ENCODE results near the gene NOXA1. TPM values are rescaled to one million over a fixed set of nuclear protein-coding genes. Genes with fewer than 3 reads are reported as not detected.

The NOXA1 gene
- total RNA-seq, 2 experiments from 2014 or later: 0.66 to 0.76 TPM

GRCh38 chr9:137456864-137457405 is 33.7 kb downstream of the NOXA1 start:
- no peak overlapping the region for H3K27ac Mint-ChIP-seq
- DNase-seq: no peak
- H3K36me3 Mint-ChIP-seq: peaks cover 34% of the 10 kb centered on the region
- peaks cover 12% of the 10 kb centered on the region for H3K4me1 Mint-ChIP-seq
- H3K4me3 Mint-ChIP-seq: no peak overlapping the region
- no peaks in the 10 kb centered on the region for H3K27me3 Mint-ChIP-seq
- no peaks in the 10 kb centered on the region for H3K9me3 Mint-ChIP-seq

- no peak for DNase-seq
- Mint-ChIP-seq H3K36me3 (peaks cover 27% of the 10 kb centered on the region), H3K4me3 (peak overlapping the region; percentile 56), H3K27ac (no peak overlapping the region), H3K9me3 (no peaks in the 10 kb centered on the region), H3K27me3 (no peaks in the 10 kb centered on the region), H3K4me1 (peaks cover 13% of the 10 kb centered on the region)
These were observed 34.4 kb downstream of the NOXA1 start for GRCh38 chr9:137457406-137458193.

GRCh38 chr9:137458194-137459151 is 35.3 kb downstream of the NOXA1 start:
- H3K27me3 Mint-ChIP-seq: no peaks in the 10 kb centered on the region
- H3K36me3 Mint-ChIP-seq: peaks cover 22% of the 10 kb centered on the region
- H3K9me3 Mint-ChIP-seq: no peaks in the 10 kb centered on the region
- H3K4me3 Mint-ChIP-seq: peak overlapping the region; percentile 65
- H3K27ac Mint-ChIP-seq: no peak overlapping the region
- no peak for DNase-seq
- peaks cover 17% of the 10 kb centered on the region for H3K4me1 Mint-ChIP-seq

- Mint-ChIP-seq H3K27me3 (no peaks in the 10 kb centered on the region), H3K4me1 (peaks cover 17% of the 10 kb centered on the region), H3K27ac (peak within 1 kb of the TSS; percentile 81), H3K36me3 (peaks cover 18% of the 10 kb centered on the region), H3K9me3 (no peaks in the 10 kb centered on the region), H3K4me3 (peak within 1 kb of the TSS; percentile 65)
- DNase-seq: peak; percentile 97
These were observed 36.0 kb downstream of the NOXA1 start, which contains the start of gene NSMF for GRCh38 chr9:137459152-137459600. Gene NSMF (minus strand): TSS chr9:137459334. CDS start chr9:137459102, 232 bp downstream.

- Mint-ChIP-seq H3K27ac (peak overlapping the region; percentile 81), H3K4me1 (peaks cover 14% of the 10 kb centered on the region), H3K36me3 (peaks cover 13% of the 10 kb centered on the region), H3K27me3 (no peaks in the 10 kb centered on the region), H3K4me3 (peak overlapping the region; percentile 59), H3K9me3 (no peaks in the 10 kb centered on the region)
- DNase-seq: no peak
These were observed 36.6 kb downstream of the NOXA1 start for GRCh38 chr9:137459601-137460362.

- Mint-ChIP-seq H3K36me3 (peaks cover 9% of the 10 kb centered on the region), H3K27ac (peak overlapping the region; percentile 34), H3K4me3 (peak overlapping the region; percentile 61), H3K4me1 (peaks cover 14% of the 10 kb centered on the region), H3K27me3 (no peaks in the 10 kb centered on the region), H3K9me3 (no peaks in the 10 kb centered on the region)
- no peak for DNase-seq
These were observed 37.4 kb downstream of the NOXA1 start for GRCh38 chr9:137460363-137461315.

- Mint-ChIP-seq H3K27me3 (no peaks in the 10 kb centered on the region), H3K4me1 (peaks cover 11% of the 10 kb centered on the region), H3K27ac (peak overlapping the region; percentile 34), H3K9me3 (no peaks in the 10 kb centered on the region), H3K4me3 (peak overlapping the region; percentile 61), H3K36me3 (peaks cover 6% of the 10 kb centered on the region)
- DNase-seq: no peak
These were observed 38.1 kb downstream of the NOXA1 start for GRCh38 chr9:137461316-137461662.

- Mint-ChIP-seq H3K36me3 (peaks cover 4% of the 10 kb centered on the region), H3K9me3 (no peaks in the 10 kb centered on the region), H3K27ac (peak overlapping the region; percentile 94), H3K27me3 (no peaks in the 10 kb centered on the region), H3K4me1 (peaks cover 9% of the 10 kb centered on the region), H3K4me3 (peak overlapping the region; percentile 82)
- peak; percentile 93 for DNase-seq
These were observed 38.6 kb downstream of the NOXA1 start for GRCh38 chr9:137461663-137462395.

- Mint-ChIP-seq H3K4me1 (peaks cover 9% of the 10 kb centered on the region), H3K9me3 (no peaks in the 10 kb centered on the region), H3K27me3 (no peaks in the 10 kb centered on the region), H3K4me3 (peak overlapping the region; percentile 82), H3K27ac (peak overlapping the region; percentile 94), H3K36me3 (peaks cover 4% of the 10 kb centered on the region)
- DNase-seq: no peak
These were observed 39.3 kb downstream of the NOXA1 start for GRCh38 chr9:137462396-137462985.

- no peak for DNase-seq
- Mint-ChIP-seq H3K27ac (no peak overlapping the region), H3K9me3 (no peaks in the 10 kb centered on the region), H3K4me1 (peaks cover 9% of the 10 kb centered on the region), H3K36me3 (peaks cover 4% of the 10 kb centered on the region), H3K4me3 (peak overlapping the region; percentile 82), H3K27me3 (no peaks in the 10 kb centered on the region)
These were observed 40.1 kb downstream of the NOXA1 start for GRCh38 chr9:137462986-137463930.

- Mint-ChIP-seq H3K9me3 (no peaks in the 10 kb centered on the region), H3K4me3 (no peak overlapping the region), H3K36me3 (peaks cover 4% of the 10 kb centered on the region), H3K27ac (no peak overlapping the region), H3K27me3 (peaks cover 1% of the 10 kb centered on the region), H3K4me1 (peaks cover 9% of the 10 kb centered on the region)
- no peak for DNase-seq
These were observed 40.7 kb downstream of the NOXA1 start for GRCh38 chr9:137463931-137464290.

All from activated naive CD8-positive, alpha-beta T cell treated with anti-CD3 and anti-CD28 coated beads for 36 hours (primary cell).